OCI-LY7 (cell line): ENCODE data around the gene MYH10.

Experiments
- EZH2phosphoT487 ChIP-seq: fragments of 200-600 bp; sonication (generic); IDR thresholded peaks from 2 replicates; pipeline ENCODE4 v1.6.1; 2018; ENCODE audit warnings: low read depth, borderline replicate concordance, mild to moderate bottlenecking, mixed run types, antibody characterized with exemption, low read length, moderate library complexity, mixed read lengths
- TF ChIP-seq, protein P1 (sequence below): fragments of 200-600 bp; sonication (generic); conservative IDR thresholded peaks from 2 replicates; pipeline ENCODE4 v1.5.1; 2014; ENCODE audit warnings: mild to moderate bottlenecking, antibody characterized with exemption, low read length, moderate library complexity, mixed read lengths

DNA sequence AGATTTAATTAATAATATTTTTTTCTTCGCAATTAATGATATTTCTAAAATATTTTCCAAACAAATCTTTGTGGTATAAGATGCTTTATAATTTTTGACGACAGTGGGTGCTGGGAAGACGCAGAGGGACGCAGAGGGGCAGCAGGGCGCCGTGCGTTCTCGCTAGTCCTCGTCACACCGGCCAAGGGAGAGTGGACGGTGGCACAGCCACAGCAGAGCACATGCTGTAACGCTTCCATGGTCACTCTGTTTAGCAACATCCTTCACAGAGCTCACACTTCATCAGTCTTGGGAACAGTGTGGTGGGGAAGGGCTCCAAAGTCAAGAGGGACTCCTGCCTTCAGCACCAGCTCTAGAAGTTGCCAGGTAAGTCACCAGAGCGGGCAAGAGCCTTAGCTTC lies 134.4 kb downstream of the MYH10 start:
- TF ChIP-seq, protein P1, sequence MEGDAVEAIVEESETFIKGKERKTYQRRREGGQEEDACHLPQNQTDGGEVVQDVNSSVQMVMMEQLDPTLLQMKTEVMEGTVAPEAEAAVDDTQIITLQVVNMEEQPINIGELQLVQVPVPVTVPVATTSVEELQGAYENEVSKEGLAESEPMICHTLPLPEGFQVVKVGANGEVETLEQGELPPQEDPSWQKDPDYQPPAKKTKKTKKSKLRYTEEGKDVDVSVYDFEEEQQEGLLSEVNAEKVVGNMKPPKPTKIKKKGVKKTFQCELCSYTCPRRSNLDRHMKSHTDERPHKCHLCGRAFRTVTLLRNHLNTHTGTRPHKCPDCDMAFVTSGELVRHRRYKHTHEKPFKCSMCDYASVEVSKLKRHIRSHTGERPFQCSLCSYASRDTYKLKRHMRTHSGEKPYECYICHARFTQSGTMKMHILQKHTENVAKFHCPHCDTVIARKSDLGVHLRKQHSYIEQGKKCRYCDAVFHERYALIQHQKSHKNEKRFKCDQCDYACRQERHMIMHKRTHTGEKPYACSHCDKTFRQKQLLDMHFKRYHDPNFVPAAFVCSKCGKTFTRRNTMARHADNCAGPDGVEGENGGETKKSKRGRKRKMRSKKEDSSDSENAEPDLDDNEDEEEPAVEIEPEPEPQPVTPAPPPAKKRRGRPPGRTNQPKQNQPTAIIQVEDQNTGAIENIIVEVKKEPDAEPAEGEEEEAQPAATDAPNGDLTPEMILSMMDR: no peak
- no peak for TF ChIP-seq EZH2phosphoT487
